ENCODE measurements around the gene MAP3K9.
A peak's percentile ranks its signal among the peaks of the same experiment; 100 is the strongest.

MAP3K9 gene

DNA sequence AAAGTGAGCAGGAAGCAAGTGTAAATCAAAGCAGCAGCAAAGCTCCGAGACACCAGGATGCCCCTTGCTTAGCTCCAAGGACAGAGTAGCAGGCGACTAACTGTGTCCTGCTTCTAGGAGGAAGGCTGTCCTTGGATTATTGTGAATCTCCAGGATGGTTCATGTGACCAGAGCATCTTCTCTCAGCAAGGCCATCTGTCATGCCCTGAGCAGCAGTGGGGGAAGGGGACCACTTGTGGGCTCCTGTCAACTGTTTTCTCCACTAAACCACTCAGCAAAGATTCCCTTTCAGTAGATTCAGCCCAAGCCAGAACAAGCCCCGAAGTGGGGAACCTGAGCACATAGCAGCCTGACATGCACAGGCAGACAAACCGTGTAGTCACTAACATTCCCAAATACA, 19.4 kb downstream of the MAP3K9 start:
- H3K27ac ChIP-seq, result peak overlapping the region; percentile 58
- DNase-seq (ENCODE audit: low spot score), result no peak
- ChIA-PET POLR2A (ENCODE audit: low non-redundant PET) (no interaction called here), CTCF (no interaction called here)
- TF ChIP-seq, protein P1, sequence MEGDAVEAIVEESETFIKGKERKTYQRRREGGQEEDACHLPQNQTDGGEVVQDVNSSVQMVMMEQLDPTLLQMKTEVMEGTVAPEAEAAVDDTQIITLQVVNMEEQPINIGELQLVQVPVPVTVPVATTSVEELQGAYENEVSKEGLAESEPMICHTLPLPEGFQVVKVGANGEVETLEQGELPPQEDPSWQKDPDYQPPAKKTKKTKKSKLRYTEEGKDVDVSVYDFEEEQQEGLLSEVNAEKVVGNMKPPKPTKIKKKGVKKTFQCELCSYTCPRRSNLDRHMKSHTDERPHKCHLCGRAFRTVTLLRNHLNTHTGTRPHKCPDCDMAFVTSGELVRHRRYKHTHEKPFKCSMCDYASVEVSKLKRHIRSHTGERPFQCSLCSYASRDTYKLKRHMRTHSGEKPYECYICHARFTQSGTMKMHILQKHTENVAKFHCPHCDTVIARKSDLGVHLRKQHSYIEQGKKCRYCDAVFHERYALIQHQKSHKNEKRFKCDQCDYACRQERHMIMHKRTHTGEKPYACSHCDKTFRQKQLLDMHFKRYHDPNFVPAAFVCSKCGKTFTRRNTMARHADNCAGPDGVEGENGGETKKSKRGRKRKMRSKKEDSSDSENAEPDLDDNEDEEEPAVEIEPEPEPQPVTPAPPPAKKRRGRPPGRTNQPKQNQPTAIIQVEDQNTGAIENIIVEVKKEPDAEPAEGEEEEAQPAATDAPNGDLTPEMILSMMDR (conservative IDR thresholded peaks at IDR 0.05; ENCODE audit: low read depth), result no peak

DNA sequence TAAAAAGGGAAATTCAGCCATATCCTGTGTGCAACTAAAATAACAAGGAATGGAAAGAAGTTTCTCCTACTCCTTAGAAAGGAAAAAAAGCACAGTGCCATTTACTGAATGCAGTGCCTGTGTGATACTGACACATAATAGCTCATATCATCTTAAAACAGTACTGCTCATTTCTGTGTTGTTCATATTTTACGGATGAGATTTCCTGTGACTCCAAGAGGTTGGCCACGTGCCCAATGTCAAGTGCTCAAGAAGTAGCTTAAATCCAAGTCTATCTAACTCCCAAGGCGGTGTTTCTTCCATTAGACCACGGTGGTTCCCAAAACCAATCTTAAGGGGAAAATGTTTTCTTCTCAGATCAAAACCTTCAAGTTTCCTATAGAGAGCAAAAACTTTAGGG, 20.0 kb downstream of the MAP3K9 start:
- TF ChIP-seq, protein P1 (conservative IDR thresholded peaks at IDR 0.05; ENCODE audit: low read depth), result no peak
- no peak for DNase-seq (ENCODE audit: low spot score)
- peak overlapping the region; percentile 43; the same call in 1 of the 2 replicates for H3K27ac ChIP-seq
- CTCF ChIA-PET, result no interaction called here
- POLR2A ChIA-PET (ENCODE audit: low non-redundant PET), result no interaction called here

DNA sequence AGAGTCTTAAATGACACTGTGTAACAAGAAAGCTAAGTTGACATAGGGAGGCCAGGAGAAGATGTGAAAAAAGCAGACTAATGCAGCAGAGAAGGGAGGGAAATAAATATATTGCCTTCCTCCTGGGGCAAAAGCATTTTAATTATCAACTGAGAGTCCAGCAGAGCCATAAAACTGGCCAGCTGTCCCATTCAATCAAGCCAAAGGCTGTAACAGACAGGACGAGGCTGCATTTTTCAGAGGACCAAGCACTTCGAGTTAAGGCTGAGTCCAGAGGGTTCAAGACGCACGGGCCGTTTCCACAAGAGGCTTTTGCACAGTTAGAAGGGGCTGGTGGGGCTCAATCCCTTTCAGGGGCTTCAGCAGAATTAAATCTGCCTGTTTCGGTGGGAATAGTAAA, 20.4 kb downstream of the MAP3K9 start:
- POLR2A ChIA-PET (ENCODE audit: low non-redundant PET), result no interaction called here
- DNase-seq (ENCODE audit: low spot score), result no peak
- TF ChIP-seq, protein P1 (conservative IDR thresholded peaks at IDR 0.05; ENCODE audit: low read depth), result no peak
- peak overlapping the region; percentile 43; the same call in 1 of the 2 replicates for H3K27ac ChIP-seq
- CTCF ChIA-PET, result no interaction called here

DNA sequence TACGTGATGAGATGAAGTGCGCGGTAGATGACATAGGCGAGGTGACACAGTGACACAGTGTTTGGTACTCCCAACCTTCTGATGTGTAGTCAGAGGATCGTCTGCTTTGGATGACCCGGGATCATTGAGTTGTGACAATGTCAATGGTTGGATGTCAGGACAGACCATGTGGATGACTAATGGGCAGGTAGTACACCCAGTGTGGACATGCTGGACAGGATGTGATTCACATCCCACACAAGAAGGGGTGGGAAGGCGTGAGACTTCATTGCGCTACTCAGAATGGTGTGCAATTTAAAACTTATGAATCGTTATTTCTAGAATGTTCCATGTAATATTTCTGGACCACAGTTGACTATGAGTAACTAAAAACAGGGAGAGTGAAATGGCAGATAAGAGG, 23.8 kb downstream of the MAP3K9 start:
- CTCF ChIA-PET, result no interaction called here
- H3K27ac ChIP-seq, result peak overlapping the region; percentile 42; the same call in 1 of the 2 replicates
- TF ChIP-seq, protein P1 (conservative IDR thresholded peaks at IDR 0.05; ENCODE audit: low read depth), result no peak
- peak; percentile 73 for DNase-seq (ENCODE audit: low spot score)
- POLR2A ChIA-PET (ENCODE audit: low non-redundant PET), result no interaction called here

DNA sequence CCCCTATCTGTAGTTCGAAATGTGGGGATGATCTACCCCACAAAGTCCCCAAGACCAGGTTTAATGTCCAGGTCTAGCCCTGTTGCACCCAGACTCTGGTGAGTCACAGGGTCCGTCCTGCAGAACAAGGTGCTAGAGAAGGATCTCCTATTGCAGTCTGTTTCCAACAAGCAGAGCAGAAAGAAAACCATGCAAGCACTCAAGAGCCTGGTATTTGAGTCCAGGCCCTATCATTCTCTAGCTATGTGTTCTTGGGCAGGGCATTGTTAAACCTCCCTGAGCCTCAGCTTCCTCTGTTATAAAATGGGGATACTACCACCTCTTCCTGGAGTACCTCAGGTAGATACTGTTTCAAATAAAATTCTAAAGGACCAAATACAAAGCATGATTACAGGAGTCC, 24.4 kb downstream of the MAP3K9 start:
- POLR2A ChIA-PET (ENCODE audit: low non-redundant PET), result no interaction called here
- CTCF ChIA-PET, result no interaction called here
- peak; percentile 19 for DNase-seq (ENCODE audit: low spot score)
- TF ChIP-seq, protein P1 (conservative IDR thresholded peaks at IDR 0.05; ENCODE audit: low read depth), result no peak
- peak overlapping the region; percentile 56; the same call in 1 of the 2 replicates for H3K27ac ChIP-seq

DNA sequence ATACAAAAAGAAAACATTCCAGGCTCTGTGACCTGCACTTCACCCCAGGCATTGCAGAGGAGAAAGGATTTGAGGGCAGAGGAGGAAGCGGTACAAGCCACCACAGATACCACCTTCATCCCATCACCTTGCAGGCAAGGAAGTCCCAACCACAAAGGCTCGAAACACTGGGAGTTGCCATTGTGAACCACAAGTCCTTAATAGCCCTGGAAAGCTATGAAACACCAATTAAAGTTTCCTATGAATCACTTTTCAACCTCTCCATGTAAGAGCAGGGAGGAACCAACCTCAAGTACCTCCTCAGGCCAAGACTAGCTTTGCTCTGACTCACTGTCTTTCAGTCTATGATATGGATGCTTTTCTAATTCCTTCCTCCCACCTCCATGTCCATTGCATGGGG, 27.0 kb downstream of the MAP3K9 start:
- DNase-seq (ENCODE audit: low spot score), result peak; percentile 90
- peak overlapping the region; percentile 88 for H3K27ac ChIP-seq
- POLR2A ChIA-PET (ENCODE audit: low non-redundant PET), result interaction anchor here (0.6 kb wide), 1 partner anchor 25 kb away, joined by 10 read pairs; no protein-coding TSS in a partner anchor
- TF ChIP-seq, protein P1 (conservative IDR thresholded peaks at IDR 0.05; ENCODE audit: low read depth), result no peak
- CTCF ChIA-PET, result no interaction called here

Measured in RWPE1 (cell line).